Measurements from ENCODE around the gene PAQR4.

The PAQR4 gene

GRCh38 chr16:3007957-3008689 is 39.0 kb downstream of the PAQR4 start:
- no peak for DNase-seq

- no peak for DNase-seq
Observed at GRCh38 chr16:3008690-3009037, 39.5 kb downstream of the PAQR4 start.

- DNase-seq, result no peak
Observed at GRCh38 chr16:3009568-3010390, 40.6 kb downstream of the PAQR4 start.

GRCh38 chr16:3010510-3010909 is 41.4 kb downstream of the PAQR4 start:
- DNase-seq, result no peak

- no peak for DNase-seq
Observed at GRCh38 chr16:3012246-3012645, 43.1 kb downstream of the PAQR4 start.

GRCh38 chr16:3012828-3013420 is 43.8 kb downstream of the PAQR4 start, which contains the start of gene CLDN9:
Gene CLDN9 (plus strand): TSS chr16:3012923. CDS start chr16:3013363, 440 bp downstream.
- DNase-seq, result no peak

GRCh38 chr16:3013491-3013951 is 44.4 kb downstream of the PAQR4 start:
- DNase-seq, result no peak

GRCh38 chr16:3013998-3014690 is 45.0 kb downstream of the PAQR4 start:
- DNase-seq, result no peak

- DNase-seq, result no peak
Observed at GRCh38 chr16:3014971-3015370, 45.8 kb downstream of the PAQR4 start.

GRCh38 chr16:3015865-3016521 is 46.8 kb downstream of the PAQR4 start:
- no peak for DNase-seq

GRCh38 chr16:3017344-3017743 is 48.2 kb downstream of the PAQR4 start:
- no peak for DNase-seq

- DNase-seq, result peak in 1 of 2 donors; percentile 55
Observed at GRCh38 chr16:3017794-3018506, 48.8 kb downstream of the PAQR4 start, which contains the start of gene CLDN6. Gene CLDN6 (minus strand): TSS chr16:3018183. CDS start chr16:3016021, 2,162 bp downstream.

- DNase-seq, result no peak
Observed at GRCh38 chr16:3019594-3020246, 50.6 kb downstream of the PAQR4 start.

- DNase-seq, result peak; percentile 61 to 67
Observed at GRCh38 chr16:3020247-3020603, 51.1 kb downstream of the PAQR4 start, which contains the start of gene TNFRSF12A. Gene TNFRSF12A (plus strand): TSS chr16:3020368. CDS start chr16:3020398, 30 bp downstream.

GRCh38 chr16:3020604-3021448 is 51.7 kb downstream of the PAQR4 start:
- DNase-seq, result peak in 1 of 2 donors; percentile 26

- peak; percentile 76 to 79 for DNase-seq
Observed at GRCh38 chr16:3021449-3022207, 52.5 kb downstream of the PAQR4 start.

- peak; percentile 85 to 87 for DNase-seq
Observed at GRCh38 chr16:3022208-3022683, 53.1 kb downstream of the PAQR4 start.

GRCh38 chr16:3022684-3023414 is 53.7 kb downstream of the PAQR4 start:
- no peak for DNase-seq
